Tibial artery (tissue), 4 donors: ENCODE measurements around the gene S1PR2.
"Not testable (repeated sequence)": the region's sequence is repeated elsewhere in the genome, so short reads cannot be mapped to it uniquely, and the experiment has no call there.

Source experiments
- DNase-seq, 2 donors: peaks; one replicate each; pipeline ENCODE4 v3.0.0-alpha.2; 2019
- H3K27ac ChIP-seq, 2 donors: fragments of 200-600 bp; sonication (generic) in 1 of 2; 1 replicate in 1 of 2; 2 replicates in 1 of 2; pipeline ENCODE4 v1.5.1; 2018 to 2019; ENCODE audit warnings: mild to moderate bottlenecking in 1 of 2
- H3K27me3 ChIP-seq, 2 donors: fragments of 200-600 bp; sonication (generic) in 1 of 2; one replicate each; pipeline versions ENCODE4 v1.5.1 to v1.6.0; 2016 to 2019
- H3K36me3 ChIP-seq, 3 donors: fragments of 200-600 bp; sonication (generic) in 2 of 3; one replicate each; pipeline ENCODE4 v1.5.1; 2016 to 2019; ENCODE audit warnings: mild to moderate bottlenecking in 2 of 3
- H3K4me1 ChIP-seq, 4 donors: fragments of 200-600 bp; sonication (generic) in 2 of 4; 1 replicate in 3 of 4; 2 replicates in 1 of 4; pipeline ENCODE4 v1.5.1; 2016 to 2019
- H3K4me3 ChIP-seq, 2 donors: fragments of 200-600 bp; sonication (generic) in 1 of 2; 1 replicate in 1 of 2; 2 replicates in 1 of 2; pipeline ENCODE4 v1.5.1; 2018 to 2019; ENCODE audit warnings: mild to moderate bottlenecking in 2 of 2
- H3K9me3 ChIP-seq, 3 donors: fragments of 200-600 bp; sonication (generic) in 1 of 3; one replicate each; pipeline ENCODE4 v1.5.1; 2016 to 2019
- CTCF ChIP-seq, 2 experiments: fragments of 200-600 bp in 1 of 2; fragments of 450-650 bp in 1 of 2; IDR thresholded peaks; one replicate each; pipeline ENCODE4 v1.5.1; 2017 to 2019; ENCODE audit warnings: antibody characterized with exemption in 2 of 2, mild to moderate bottlenecking in 1 of 2, moderate library complexity in 1 of 2
- intact Hi-C: fragments of 100-400 bp; cut with DNase I; formaldehyde crosslinking; loops from one replicate; pipeline ENCODE4 v1.15.0; 2023; ENCODE audit warnings: low total_unique reads

S1PR2 gene

DNA sequence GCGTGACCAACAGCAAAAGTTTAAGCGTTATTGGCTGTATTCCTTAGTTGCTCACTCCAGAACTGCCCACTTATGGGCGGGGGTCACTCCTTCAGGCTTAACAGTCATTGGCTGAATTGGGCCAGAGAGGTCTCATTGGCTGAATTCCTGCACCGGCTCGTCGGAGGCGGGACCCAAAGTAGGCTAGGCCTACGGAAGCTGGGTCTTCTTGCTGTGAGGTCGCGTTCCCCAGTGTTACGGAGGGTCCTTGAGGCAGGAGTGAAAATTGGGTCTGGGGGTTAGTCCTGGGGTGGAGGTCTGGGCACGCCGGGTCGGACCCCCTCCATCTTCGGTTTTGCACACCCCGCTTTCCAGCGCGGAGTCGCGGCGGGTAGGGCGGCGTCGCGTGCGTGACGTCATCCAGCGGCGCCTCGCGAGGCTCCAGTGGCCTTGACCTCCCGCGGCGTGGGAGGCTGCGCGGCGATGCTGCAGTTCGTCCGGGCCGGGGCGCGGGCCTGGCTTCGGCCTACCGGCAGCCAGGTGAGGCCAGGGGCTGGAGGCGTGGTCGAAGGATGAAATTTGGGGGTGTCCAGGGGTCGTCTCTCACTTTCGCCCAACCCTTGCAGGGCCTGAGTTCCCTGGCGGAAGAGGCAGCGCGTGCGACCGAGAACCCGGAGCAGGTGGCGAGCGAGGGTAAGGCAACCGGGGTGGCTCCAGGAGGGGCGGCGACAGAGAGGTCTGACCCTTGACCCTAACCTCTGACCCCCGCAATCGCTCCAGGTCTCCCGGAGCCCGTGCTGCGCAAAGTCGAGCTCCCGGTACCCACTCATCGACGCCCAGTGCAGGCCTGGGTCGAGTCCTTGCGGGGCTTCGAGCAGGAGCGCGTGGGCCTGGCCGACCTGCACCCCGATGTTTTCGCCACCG is 20.9 kb upstream of the S1PR2 start, which contains the start of gene MRPL4:
MRPL4 (plus strand) TSS at position 423 of the 903 bp plus-strand sequence; CDS start at position 463, 40 bp downstream.
- DNase-seq, result peak; percentile 97 to 98
- Histone ChIP-seq H3K36me3 (peaks cover 6 to 36% (median 30%) of the 10 kb centered on the region in 3 donors), H3K4me1 (peaks cover 0 to 25% (median 13%) of the 10 kb centered on the region in 4 donors), H3K27ac (peak within 1 kb of the TSS; percentile 74 to 79), H3K27me3 (no peaks in the 10 kb centered on the region), H3K9me3 (no peaks in the 10 kb centered on the region), H3K4me3 (peak within 1 kb of the TSS; percentile 83 to 91)
- intact Hi-C loops, result loop anchor here (5.0 kb wide), 1 partner anchor 145 kb away; the partner anchor contains the start of gene PPAN
- TF ChIP-seq CTCF (IDR thresholded peaks at IDR 0.05), result no peak

GRCh38 chr19:10246511-10246910 is 15.4 kb upstream of the S1PR2 start:
- Histone ChIP-seq H3K9me3 (no peaks in the 10 kb centered on the region), H3K36me3 (no peaks in the 10 kb centered on the region), H3K27ac (no peak overlapping the region), H3K27me3 (no peaks in the 10 kb centered on the region), H3K4me3 (no peak overlapping the region), H3K4me1 (peaks cover 0 to 14% (median 3%) of the 10 kb centered on the region in 4 donors)
- no peak for DNase-seq
- intact Hi-C loops, result no loop called here
- no peak for TF ChIP-seq CTCF (IDR thresholded peaks at IDR 0.05)

- Histone ChIP-seq H3K4me1 (peaks cover 0 to 5% (median 0%) of the 10 kb centered on the region in 4 donors), H3K27ac (no peak overlapping the region)
These were observed 14.2 kb upstream of the S1PR2 start for GRCh38 chr19:10245189-10245939.

DNA sequence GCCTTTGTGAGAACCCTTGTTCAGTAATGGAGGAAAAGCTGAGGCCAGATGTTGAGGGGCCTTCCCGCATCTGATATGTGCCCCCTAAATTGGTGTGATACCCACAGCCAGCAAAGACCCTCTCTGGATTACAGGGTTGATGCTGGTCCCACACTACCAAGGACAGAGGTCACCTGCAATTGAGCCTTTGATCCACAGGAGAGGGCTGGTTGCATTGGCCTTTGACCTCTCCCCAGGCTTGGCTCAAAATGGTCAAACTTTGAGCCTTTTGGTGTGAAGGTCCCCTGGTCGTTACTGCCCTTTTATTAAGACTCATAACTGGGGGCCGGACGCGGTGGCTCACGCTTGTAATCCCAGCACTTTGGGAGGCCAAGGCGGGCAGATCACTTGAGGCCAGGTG is 12.5 kb upstream of the S1PR2 start:
- Histone ChIP-seq H3K9me3 (no peaks in the 10 kb centered on the region), H3K27me3 (no peaks in the 10 kb centered on the region), H3K27ac (no peak overlapping the region), H3K4me1 (no peaks in the 10 kb centered on the region), H3K36me3 (no peaks in the 10 kb centered on the region), H3K4me3 (no peak overlapping the region)
- no peak for DNase-seq
- TF ChIP-seq CTCF (IDR thresholded peaks at IDR 0.05), result no peak
- intact Hi-C loops, result no loop called here

More at GRCh38 chr19:10245189-10245939, 14.2 kb upstream of the S1PR2 start:
- TF ChIP-seq CTCF (IDR thresholded peaks at IDR 0.05), result no peak
- intact Hi-C loops, result no loop called here
- H3K27me3 ChIP-seq, result no peaks in the 10 kb centered on the region
- H3K4me3 ChIP-seq, result no peak overlapping the region
- no peaks in the 10 kb centered on the region for H3K36me3 ChIP-seq
- H3K9me3 ChIP-seq, result no peaks in the 10 kb centered on the region
- DNase-seq, result no peak

- H3K4me3 ChIP-seq, intact Hi-C loops, H3K27me3 ChIP-seq, H3K36me3 ChIP-seq, H3K4me1 ChIP-seq, DNase-seq, H3K9me3 ChIP-seq, H3K27ac ChIP-seq: not testable (repeated sequence)
These were observed 10.8 kb upstream of the S1PR2 start for GRCh38 chr19:10241826-10242449.
